ENCODE measurements around the gene LCORL. TPM values are rescaled to one million over a fixed set of nuclear protein-coding genes. Genes with fewer than 3 reads are reported as not detected.
"Not testable (repeated sequence)": the region's sequence is repeated elsewhere in the genome, so short reads cannot be mapped to it uniquely, and the experiment has no call there.

Gene LCORL
- total RNA-seq: 1 to 10 TPM; 5.7 to 6.6 (median 5.7) TPM

- H3K27me3 Mint-ChIP-seq (ENCODE audit: low read depth): peaks cover 21% of the 10 kb centered on the region
- H3K4me1 Mint-ChIP-seq (ENCODE audit: low read depth): peaks cover 24% of the 10 kb centered on the region
- ATAC-seq (peak; percentile 83 to 85), DNase-seq (peak; percentile 77)
- no peaks in the 10 kb centered on the region for H3K9me3 Mint-ChIP-seq
- H3K36me3 Mint-ChIP-seq (ENCODE audit: insufficient read depth): no peaks in the 10 kb centered on the region
- H3K4me3 Mint-ChIP-seq: peak within 1 kb of the TSS; percentile 91
These were observed at the start of gene LCORL for GRCh38 chr4:18021720-18022571. TSS of gene LCORL (minus strand) at chr4:18021755. CDS start at chr4:18021751, 4 bp downstream.

- Mint-ChIP-seq H3K9me3 (no peaks in the 10 kb centered on the region), H3K27me3 (ENCODE audit: low read depth) (peaks cover 41% of the 10 kb centered on the region), H3K4me3 (no peak overlapping the region), H3K36me3 (ENCODE audit: insufficient read depth) (no peaks in the 10 kb centered on the region), H3K4me1 (ENCODE audit: low read depth) (no peaks in the 10 kb centered on the region)
- no peak for DNase-seq
- no peak for ATAC-seq
These were observed 48.3 kb upstream of the LCORL start for GRCh38 chr4:18069810-18070209.

GRCh38 chr4:18067031-18067430 lies 45.5 kb upstream of the LCORL start:
- no peak for DNase-seq
- Mint-ChIP-seq H3K4me3 (no peak overlapping the region), H3K36me3 (ENCODE audit: insufficient read depth) (peaks cover 2% of the 10 kb centered on the region), H3K4me1 (ENCODE audit: low read depth) (no peaks in the 10 kb centered on the region), H3K9me3 (peaks cover 21% of the 10 kb centered on the region), H3K27me3 (ENCODE audit: low read depth) (peaks cover 40% of the 10 kb centered on the region)
- no peak for ATAC-seq

GRCh38 chr4:18063079-18063478 lies 41.5 kb upstream of the LCORL start:
- H3K4me1 Mint-ChIP-seq (ENCODE audit: low read depth): peaks cover 2% of the 10 kb centered on the region
- ATAC-seq: no peak
- no peak for DNase-seq
- peaks cover 21% of the 10 kb centered on the region for H3K9me3 Mint-ChIP-seq
- peaks cover 26% of the 10 kb centered on the region for H3K27me3 Mint-ChIP-seq (ENCODE audit: low read depth)
- H3K4me3 Mint-ChIP-seq: no peak overlapping the region
- H3K36me3 Mint-ChIP-seq (ENCODE audit: insufficient read depth): peaks cover 2% of the 10 kb centered on the region

GRCh38 chr4:18057821-18058533 lies 36.4 kb upstream of the LCORL start:
- H3K4me1 Mint-ChIP-seq (ENCODE audit: low read depth): peaks cover 20% of the 10 kb centered on the region
- peaks cover 4% of the 10 kb centered on the region for H3K9me3 Mint-ChIP-seq
- peak overlapping the region; percentile 35 for H3K4me3 Mint-ChIP-seq
- no peaks in the 10 kb centered on the region for H3K36me3 Mint-ChIP-seq (ENCODE audit: insufficient read depth)
- ATAC-seq (no peak), DNase-seq (no peak)
- H3K27me3 Mint-ChIP-seq (ENCODE audit: low read depth): peaks cover 31% of the 10 kb centered on the region

- peaks cover 34% of the 10 kb centered on the region for H3K27me3 Mint-ChIP-seq (ENCODE audit: low read depth)
- H3K4me3 Mint-ChIP-seq: no peak overlapping the region
- DNase-seq (no peak), ATAC-seq (no peak)
- H3K9me3 Mint-ChIP-seq: no peaks in the 10 kb centered on the region
- H3K36me3 Mint-ChIP-seq (ENCODE audit: insufficient read depth): no peaks in the 10 kb centered on the region
- H3K4me1 Mint-ChIP-seq (ENCODE audit: low read depth): peaks cover 20% of the 10 kb centered on the region
These were observed 34.5 kb upstream of the LCORL start for GRCh38 chr4:18056030-18056429.

- no peaks in the 10 kb centered on the region for H3K9me3 Mint-ChIP-seq
- H3K4me1 Mint-ChIP-seq (ENCODE audit: low read depth): peaks cover 9% of the 10 kb centered on the region
- H3K4me3 Mint-ChIP-seq: no peak overlapping the region
- DNase-seq (no peak), ATAC-seq (no peak)
- H3K27me3 Mint-ChIP-seq (ENCODE audit: low read depth): peaks cover 25% of the 10 kb centered on the region
- no peaks in the 10 kb centered on the region for H3K36me3 Mint-ChIP-seq (ENCODE audit: insufficient read depth)
These were observed 30.6 kb upstream of the LCORL start for GRCh38 chr4:18052158-18052557.

GRCh38 chr4:18051281-18051680 lies 29.7 kb upstream of the LCORL start:
- DNase-seq (no peak), ATAC-seq (no peak)
- Mint-ChIP-seq H3K36me3 (ENCODE audit: insufficient read depth) (no peaks in the 10 kb centered on the region), H3K4me3 (no peak overlapping the region), H3K4me1 (ENCODE audit: low read depth) (peaks cover 5% of the 10 kb centered on the region), H3K27me3 (ENCODE audit: low read depth) (peaks cover 25% of the 10 kb centered on the region), H3K9me3 (no peaks in the 10 kb centered on the region)

- peaks cover 17% of the 10 kb centered on the region for H3K27me3 Mint-ChIP-seq (ENCODE audit: low read depth)
These were observed 28.9 kb upstream of the LCORL start for GRCh38 chr4:18050448-18050847.

GRCh38 chr4:18049446-18049845 lies 27.9 kb upstream of the LCORL start:
- Mint-ChIP-seq H3K27me3 (ENCODE audit: low read depth) (peaks cover 14% of the 10 kb centered on the region), H3K4me1 (ENCODE audit: low read depth) (no peaks in the 10 kb centered on the region), H3K4me3 (no peak overlapping the region), H3K9me3 (no peaks in the 10 kb centered on the region), H3K36me3 (ENCODE audit: insufficient read depth) (no peaks in the 10 kb centered on the region)
- DNase-seq (no peak), ATAC-seq (no peak)

More at GRCh38 chr4:18050448-18050847, 28.9 kb upstream of the LCORL start:
- H3K36me3 Mint-ChIP-seq (ENCODE audit: insufficient read depth): no peaks in the 10 kb centered on the region
- H3K4me3 Mint-ChIP-seq: no peak overlapping the region
- no peaks in the 10 kb centered on the region for H3K4me1 Mint-ChIP-seq (ENCODE audit: low read depth)
- H3K9me3 Mint-ChIP-seq: no peaks in the 10 kb centered on the region
- DNase-seq (no peak), ATAC-seq (no peak)

GRCh38 chr4:18042754-18043153 lies 21.2 kb upstream of the LCORL start:
- no peaks in the 10 kb centered on the region for H3K4me1 Mint-ChIP-seq (ENCODE audit: low read depth)
- H3K9me3 Mint-ChIP-seq: no peaks in the 10 kb centered on the region
- no peak overlapping the region for H3K4me3 Mint-ChIP-seq
- H3K27me3 Mint-ChIP-seq (ENCODE audit: low read depth): peaks cover 11% of the 10 kb centered on the region
- H3K36me3 Mint-ChIP-seq (ENCODE audit: insufficient read depth): no peaks in the 10 kb centered on the region
- ATAC-seq (no peak), DNase-seq (no peak)

- H3K4me1 Mint-ChIP-seq (ENCODE audit: low read depth): no peaks in the 10 kb centered on the region
- no peaks in the 10 kb centered on the region for H3K36me3 Mint-ChIP-seq (ENCODE audit: insufficient read depth)
- no peaks in the 10 kb centered on the region for H3K9me3 Mint-ChIP-seq
- no peak for DNase-seq
- peaks cover 17% of the 10 kb centered on the region for H3K27me3 Mint-ChIP-seq (ENCODE audit: low read depth)
- no peak for ATAC-seq
- no peak overlapping the region for H3K4me3 Mint-ChIP-seq
These were observed 20.5 kb upstream of the LCORL start for GRCh38 chr4:18042012-18042411.

- Mint-ChIP-seq H3K4me1 (ENCODE audit: low read depth) (no peaks in the 10 kb centered on the region), H3K27me3 (ENCODE audit: low read depth) (peaks cover 17% of the 10 kb centered on the region), H3K36me3 (ENCODE audit: insufficient read depth) (no peaks in the 10 kb centered on the region), H3K9me3 (no peaks in the 10 kb centered on the region), H3K4me3 (no peak overlapping the region)
- ATAC-seq (no peak), DNase-seq (no peak)
These were observed 19.6 kb upstream of the LCORL start for GRCh38 chr4:18041114-18041513.

GRCh38 chr4:18039113-18039512 lies 17.6 kb upstream of the LCORL start:
- Mint-ChIP-seq H3K4me3 (no peak overlapping the region), H3K4me1 (ENCODE audit: low read depth) (no peaks in the 10 kb centered on the region), H3K9me3 (no peaks in the 10 kb centered on the region), H3K27me3 (ENCODE audit: low read depth) (peaks cover 28% of the 10 kb centered on the region), H3K36me3 (ENCODE audit: insufficient read depth) (no peaks in the 10 kb centered on the region)
- ATAC-seq (no peak), DNase-seq (no peak)

GRCh38 chr4:18036369-18036768 lies 14.8 kb upstream of the LCORL start:
- not testable (repeated sequence) for ATAC-seq; H3K36me3 Mint-ChIP-seq (ENCODE audit: insufficient read depth); H3K4me1 Mint-ChIP-seq (ENCODE audit: low read depth); H3K9me3 Mint-ChIP-seq; DNase-seq; H3K4me3 Mint-ChIP-seq
- peaks cover 42% of the 10 kb centered on the region for H3K27me3 Mint-ChIP-seq (ENCODE audit: low read depth)

Measured in activated T-cell treated with anti-CD3 and anti-CD28 coated beads, Interleukin-2, amount 50 U/mL, for 4 hours (primary cell).